HEK293 (cell line): Measurements from ENCODE around the gene NCKAP1.

Experiments
- CTCF ChIA-PET: fragments of 350-600 bp; formaldehyde crosslinking; extraction: SDS; loops from one replicate; lab custom pipeline; 2021; ENCODE audit warnings: antibody characterized with exemption; lab: Yijun Ruan, JAX
- POLR2A ChIA-PET: fragments of 300-600 bp; formaldehyde crosslinking; extraction: SDS; loops from one replicate; lab custom pipeline; 2020; ENCODE audit warnings: antibody characterized with exemption, inconsistent platforms; lab: Yijun Ruan, JAX
- H3K27ac ChIP-seq: fragments of 200-500 bp; sonication (Bioruptor generic); 2 replicates; pipeline ENCODE4 v1.5.1; 2014; ENCODE audit warnings: low read depth, low read length, control low read depth, inconsistent platforms; ENCODE audit errors: extremely low read depth
- H3K36me3 ChIP-seq, 2 experiments: fragments of 200-500 bp in 1 of 2; sonication (Bioruptor generic) in 1 of 2; 1 replicate in 1 of 2; 2 replicates in 1 of 2; pipeline ENCODE4 v1.5.1; 2014 to 2017; ENCODE audit warnings: inconsistent platforms in 2 of 2, low read length in 2 of 2; ENCODE audit not compliant: control insufficient read depth in 2 of 2, insufficient read depth in 1 of 2
- H3K4me1 ChIP-seq: fragments of 200-500 bp; sonication (Bioruptor generic); 2 replicates; pipeline ENCODE4 v1.5.1; 2014; ENCODE audit warnings: mild to moderate bottlenecking, low read length, inconsistent platforms; ENCODE audit not compliant: control insufficient read depth, insufficient read depth
- H3K4me3 ChIP-seq: 2 replicates; pipeline ENCODE4 v1.5.1; 2011; ENCODE audit warnings: low read depth, mild to moderate bottlenecking, control low read depth, low read length, moderate library complexity
- H3K9me3 ChIP-seq: fragments of 200-500 bp; sonication (Bioruptor generic); 2 replicates; pipeline ENCODE4 v1.5.1; 2014; ENCODE audit warnings: low read depth, low read length, inconsistent platforms; ENCODE audit not compliant: control insufficient read depth, insufficient read depth
- MZF1 ChIP-seq: fragments of 450-650 bp; formaldehyde crosslinking; IDR thresholded peaks from 2 replicates; pipeline ENCODE4 v1.5.1; 2017; ENCODE audit warnings: missing biosample characterization, missing genetic modification characterization, borderline replicate concordance
- PRDM10 ChIP-seq: fragments of 450-650 bp; formaldehyde crosslinking; IDR thresholded peaks from 2 replicates; pipeline ENCODE4 v1.5.1; 2016; ENCODE audit warnings: missing biosample characterization, missing genetic modification characterization
- PRDM6 ChIP-seq: fragments of 450-650 bp; formaldehyde crosslinking; IDR thresholded peaks from 2 replicates; pipeline ENCODE4 v1.5.1; 2017; ENCODE audit warnings: missing biosample characterization, missing genetic modification characterization
- ZNF155 ChIP-seq: fragments of 450-650 bp; formaldehyde crosslinking; IDR thresholded peaks from 2 replicates; pipeline ENCODE4 v1.5.1; 2016; ENCODE audit warnings: missing biosample characterization, missing genetic modification characterization
- ZNF274 ChIP-seq, 2 experiments: fragments of 200-500 bp in 1 of 2; fragments of 450-650 bp in 1 of 2; sonication (Bioruptor generic) in 1 of 2; formaldehyde crosslinking in 1 of 2; IDR thresholded peaks; 2 replicates each; pipeline versions ENCODE4 v1.5.1 to v1.6.1; 2014 to 2016; ENCODE audit warnings: borderline replicate concordance in 1 of 2, inconsistent platforms in 1 of 2, low read length in 1 of 2, missing biosample characterization in 1 of 2, missing genetic modification characterization in 1 of 2
- ZNF366 ChIP-seq: fragments of 450-650 bp; formaldehyde crosslinking; conservative IDR thresholded peaks from 2 replicates; pipeline ENCODE4 v1.5.1; 2016; ENCODE audit warnings: missing biosample characterization, missing genetic modification characterization
- ZNF398 ChIP-seq: fragments of 450-650 bp; formaldehyde crosslinking; IDR thresholded peaks from 2 replicates; pipeline ENCODE4 v1.5.1; 2017; ENCODE audit warnings: missing biosample characterization, missing genetic modification characterization
- ZNF501 ChIP-seq: fragments of 450-650 bp; formaldehyde crosslinking; IDR thresholded peaks from 2 replicates; pipeline ENCODE4 v1.5.1; 2016; ENCODE audit warnings: missing biosample characterization, missing genetic modification characterization
- ZNF513 ChIP-seq: fragments of 450-650 bp; IDR thresholded peaks from 2 replicates; pipeline ENCODE4 v1.5.1; 2018; ENCODE audit warnings: missing biosample characterization, missing genetic modification characterization
- ZNF518A ChIP-seq: fragments of 450-650 bp; formaldehyde crosslinking; conservative IDR thresholded peaks from 2 replicates; pipeline ENCODE4 v1.5.1; 2016; ENCODE audit warnings: low read depth, missing biosample characterization, missing genetic modification characterization
- ZNF529 ChIP-seq: fragments of 450-650 bp; formaldehyde crosslinking; IDR thresholded peaks from 2 replicates; pipeline ENCODE4 v1.5.1; 2017; ENCODE audit warnings: missing genetic modification characterization, missing biosample characterization; ENCODE audit not compliant: insufficient replicate concordance
- ZNF664 ChIP-seq: fragments of 450-650 bp; formaldehyde crosslinking; IDR thresholded peaks from 2 replicates; pipeline ENCODE4 v1.5.1; 2016; ENCODE audit warnings: missing biosample characterization, missing genetic modification characterization
- ZNF707 ChIP-seq: fragments of 450-650 bp; formaldehyde crosslinking; IDR thresholded peaks from 2 replicates; pipeline ENCODE4 v1.5.1; 2016; ENCODE audit warnings: missing biosample characterization, missing genetic modification characterization
- ZNF76 ChIP-seq: fragments of 450-650 bp; formaldehyde crosslinking; IDR thresholded peaks from 2 replicates; pipeline ENCODE4; 2016; ENCODE audit warnings: low read depth, missing biosample characterization, missing genetic modification characterization, borderline replicate concordance
- TF ChIP-seq, protein P1 (sequence below): fragments of 450-650 bp; formaldehyde crosslinking; IDR thresholded peaks from 2 replicates; pipeline ENCODE4 v1.5.1; 2016; ENCODE audit warnings: missing biosample characterization, missing genetic modification characterization

The NCKAP1 gene

GRCh38 chr2:183037074-183037552 is 1.1 kb downstream of the NCKAP1 start:
- POLR2A ChIA-PET = interaction anchor here (0.9 kb wide), 1 partner anchor 27 kb away, joined by 4 read pairs; no protein-coding TSS in a partner anchor
- H3K9me3 ChIP-seq = no peaks in the 10 kb centered on the region
- H3K27ac ChIP-seq = peak overlapping the region; percentile 95
- H3K4me1 ChIP-seq = peaks cover 5% of the 10 kb centered on the region; the same call in 1 of the 2 replicates
- CTCF ChIA-PET = interaction anchor here (0.6 kb wide), 1 partner anchor 248 kb away, joined by 3 read pairs; no protein-coding TSS in a partner anchor
- H3K36me3 ChIP-seq = no peaks in the 10 kb centered on the region
- H3K4me3 ChIP-seq = peak overlapping the region; percentile 91
- TF ChIP-seq ZNF518A (tag by site-specific recombination) (no peak), ZNF366 (tag by site-specific recombination) (peak; percentile 28; the same call in 1 of the 2 replicates), ZNF513 (tag by site-specific recombination) (no peak), ZNF398 (tag by site-specific recombination) (peak; percentile 71; the same call in 1 of the 2 replicates), PRDM10 (tag by site-specific recombination) (peak; percentile 94), PRDM6 (tag by site-specific recombination) (peak; percentile 50), ZNF664 (tag by site-specific recombination) (peak; percentile 98), ZNF76 (tag by site-specific recombination) (no peak), ZNF529 (tag by site-specific recombination) (no peak), ZNF707 (tag by site-specific recombination) (no peak), ZNF155 (no peak), ZNF501 (tag by site-specific recombination) (no peak), ZNF274 (IDR thresholded peaks at IDR 0.05; ENCODE audit: low read length) (no peak), ZNF274 (tag by site-specific recombination; IDR thresholded peaks at IDR 0.05; ENCODE audit: borderline replicate concordance) (no peak), MZF1 (tag by site-specific recombination) (peak; percentile 59; the same call in 1 of the 2 replicates)
- TF ChIP-seq, protein P1, sequence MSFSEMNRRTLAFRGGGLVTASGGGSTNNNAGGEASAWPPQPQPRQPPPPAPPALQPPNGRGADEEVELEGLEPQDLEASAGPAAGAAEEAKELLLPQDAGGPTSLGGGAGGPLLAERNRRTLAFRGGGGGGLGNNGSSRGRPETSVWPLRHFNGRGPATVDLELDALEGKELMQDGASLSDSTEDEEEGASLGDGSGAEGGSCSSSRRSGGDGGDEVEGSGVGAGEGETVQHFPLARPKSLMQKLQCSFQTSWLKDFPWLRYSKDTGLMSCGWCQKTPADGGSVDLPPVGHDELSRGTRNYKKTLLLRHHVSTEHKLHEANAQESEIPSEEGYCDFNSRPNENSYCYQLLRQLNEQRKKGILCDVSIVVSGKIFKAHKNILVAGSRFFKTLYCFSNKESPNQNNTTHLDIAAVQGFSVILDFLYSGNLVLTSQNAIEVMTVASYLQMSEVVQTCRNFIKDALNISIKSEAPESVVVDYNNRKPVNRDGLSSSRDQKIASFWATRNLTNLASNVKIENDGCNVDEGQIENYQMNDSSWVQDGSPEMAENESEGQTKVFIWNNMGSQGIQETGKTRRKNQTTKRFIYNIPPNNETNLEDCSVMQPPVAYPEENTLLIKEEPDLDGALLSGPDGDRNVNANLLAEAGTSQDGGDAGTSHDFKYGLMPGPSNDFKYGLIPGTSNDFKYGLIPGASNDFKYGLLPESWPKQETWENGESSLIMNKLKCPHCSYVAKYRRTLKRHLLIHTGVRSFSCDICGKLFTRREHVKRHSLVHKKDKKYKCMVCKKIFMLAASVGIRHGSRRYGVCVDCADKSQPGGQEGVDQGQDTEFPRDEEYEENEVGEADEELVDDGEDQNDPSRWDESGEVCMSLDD (tag by site-specific recombination) = no peak
